ENCODE results near the gene OSTF1. TPM values are rescaled to one million over a fixed set of nuclear protein-coding genes. Genes with fewer than 3 reads are reported as not detected.

Gene OSTF1, protein sequence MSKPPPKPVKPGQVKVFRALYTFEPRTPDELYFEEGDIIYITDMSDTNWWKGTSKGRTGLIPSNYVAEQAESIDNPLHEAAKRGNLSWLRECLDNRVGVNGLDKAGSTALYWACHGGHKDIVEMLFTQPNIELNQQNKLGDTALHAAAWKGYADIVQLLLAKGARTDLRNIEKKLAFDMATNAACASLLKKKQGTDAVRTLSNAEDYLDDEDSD
- 28.6 and 30.7 TPM in 2 replicates for total RNA-seq (2014; rRNA removed; shearing (Covaris generic))
- polyA plus RNA-seq (2015; cell fraction: cytosol; rRNA removed): 18.6 and 19.5 TPM in 2 replicates
- polyA plus RNA-seq (2015; cell fraction: nucleus; rRNA removed): 4.6 and 5.8 TPM in 2 replicates

DNA sequence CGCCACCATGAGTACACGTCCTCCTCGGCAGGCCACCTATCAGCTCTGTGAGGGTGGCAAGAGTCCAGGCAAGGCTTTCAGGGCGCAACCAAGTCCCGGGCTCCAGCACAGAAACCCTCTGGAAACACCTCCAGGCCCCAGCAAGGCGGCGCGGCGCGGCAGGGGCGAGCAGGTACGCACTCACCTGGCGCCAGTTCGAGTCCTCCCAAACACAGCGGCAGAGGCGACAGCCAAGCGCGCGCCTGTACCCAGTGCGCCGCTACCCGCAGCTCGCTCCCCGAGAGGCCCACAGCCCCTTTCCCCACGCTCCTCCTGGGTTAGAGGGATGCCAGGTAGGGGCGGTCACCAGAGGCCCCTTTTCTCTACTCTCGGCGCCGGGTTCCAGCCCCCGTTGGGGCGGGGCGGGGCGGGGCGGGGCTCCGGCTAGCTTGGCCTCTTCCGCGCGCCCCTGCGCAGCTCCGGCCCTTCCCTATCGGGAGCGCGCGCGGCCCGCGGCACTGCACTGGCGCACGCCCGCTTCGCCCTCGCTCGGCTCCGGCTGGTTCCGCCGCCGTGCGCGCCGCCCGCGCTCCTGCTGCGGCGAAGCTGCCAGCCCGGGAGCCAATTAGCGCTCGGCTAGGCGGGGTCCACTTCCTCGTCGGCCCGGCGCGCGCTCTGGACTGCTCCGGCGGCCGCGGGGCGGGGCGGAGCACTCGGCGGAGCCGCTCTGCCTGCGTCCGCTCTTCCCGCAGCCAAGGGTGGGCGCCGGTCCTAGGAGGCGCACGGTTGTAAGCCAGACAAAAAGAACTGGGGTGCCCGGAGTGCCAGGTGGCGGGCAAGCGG is at the start of gene OSTF1, which contains the start of gene NMRK1:
Gene OSTF1 (plus strand): TSS at position 691 of the 822 bp plus-strand sequence. CDS start 179 bp downstream, outside the sequence.
Gene NMRK1 (minus strand): TSS at position 332 of the 822 bp plus-strand sequence. CDS start 5,040 bp downstream, outside the sequence.
- peak; percentile 95 for DNase-seq (ENCODE audit: low read depth, low spot score)
- in situ Hi-C loops (cut with HindIII; ENCODE audit: low pct_unique_long_range_greater_than_20kb, low sequenced_read_pairs): no loop called here

DNA sequence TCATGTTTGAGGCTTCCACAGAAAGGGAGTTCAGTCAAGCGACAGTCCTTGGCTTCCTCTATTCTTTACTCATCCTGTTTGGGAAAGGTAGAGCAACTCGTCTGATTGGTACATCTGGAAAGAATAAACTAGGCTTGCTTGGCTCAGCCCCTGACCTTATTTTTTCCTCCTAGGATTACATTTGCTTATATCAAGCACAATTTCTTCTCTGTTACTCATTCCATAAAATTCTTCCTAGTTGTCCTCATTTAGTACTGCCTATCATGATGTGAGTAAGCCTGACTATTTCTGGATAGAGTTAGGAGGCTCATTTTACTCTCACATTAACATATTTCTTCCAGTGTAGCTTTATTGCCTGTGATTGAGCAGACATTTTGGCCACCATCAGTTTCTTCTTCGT is 49.3 kb upstream of the OSTF1 start:
- DNase-seq (ENCODE audit: low read depth, low spot score): no peak
- in situ Hi-C loops (cut with HindIII; ENCODE audit: low pct_unique_long_range_greater_than_20kb, low sequenced_read_pairs): no loop called here

DNA sequence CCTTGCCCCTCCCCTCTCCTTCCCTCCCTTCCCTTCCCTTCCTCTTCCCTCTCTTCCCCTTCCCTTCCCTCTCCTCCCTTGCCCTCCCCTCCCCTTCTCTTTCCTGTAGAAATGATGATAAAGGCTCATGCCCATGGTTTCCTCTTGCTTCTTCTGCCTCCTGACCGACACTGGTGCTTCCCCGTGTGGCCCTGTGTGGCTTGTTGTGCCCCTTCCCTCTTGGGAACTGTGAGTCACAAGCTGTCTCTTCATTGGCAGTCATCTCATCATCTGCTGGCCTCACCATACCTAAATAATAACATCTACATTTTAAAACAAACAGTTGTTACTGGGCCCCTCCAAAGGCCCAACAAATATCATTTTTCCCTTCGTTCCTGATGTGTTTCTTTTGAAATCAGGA is 48.5 kb upstream of the OSTF1 start:
- in situ Hi-C loops (cut with HindIII; ENCODE audit: low pct_unique_long_range_greater_than_20kb, low sequenced_read_pairs): no loop called here

DNA sequence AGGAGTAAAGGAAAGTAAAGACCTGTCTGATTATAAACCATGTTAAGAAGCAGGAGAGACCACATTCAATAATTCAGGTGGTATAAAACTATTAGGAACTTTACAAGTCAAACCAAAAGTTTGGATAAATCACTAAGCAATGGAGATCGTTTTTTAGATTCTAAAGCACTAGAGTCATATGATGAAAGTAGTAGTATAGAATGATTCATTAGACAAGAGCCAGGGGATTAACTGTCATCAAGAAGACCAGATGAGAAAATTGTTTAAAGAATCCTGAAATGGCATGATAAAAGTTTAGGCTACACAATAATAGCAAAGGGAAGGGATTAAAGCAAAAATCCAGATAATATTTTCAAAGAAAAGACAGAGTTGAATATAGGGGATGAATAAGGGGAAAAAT is 47.3 kb upstream of the OSTF1 start:
- no peak for DNase-seq (ENCODE audit: low read depth, low spot score)
- in situ Hi-C loops (cut with HindIII; ENCODE audit: low pct_unique_long_range_greater_than_20kb, low sequenced_read_pairs): no loop called here

More for the DNA sequence above, 48.5 kb upstream of the OSTF1 start:
- DNase-seq (ENCODE audit: low read depth, low spot score): no peak

DNA sequence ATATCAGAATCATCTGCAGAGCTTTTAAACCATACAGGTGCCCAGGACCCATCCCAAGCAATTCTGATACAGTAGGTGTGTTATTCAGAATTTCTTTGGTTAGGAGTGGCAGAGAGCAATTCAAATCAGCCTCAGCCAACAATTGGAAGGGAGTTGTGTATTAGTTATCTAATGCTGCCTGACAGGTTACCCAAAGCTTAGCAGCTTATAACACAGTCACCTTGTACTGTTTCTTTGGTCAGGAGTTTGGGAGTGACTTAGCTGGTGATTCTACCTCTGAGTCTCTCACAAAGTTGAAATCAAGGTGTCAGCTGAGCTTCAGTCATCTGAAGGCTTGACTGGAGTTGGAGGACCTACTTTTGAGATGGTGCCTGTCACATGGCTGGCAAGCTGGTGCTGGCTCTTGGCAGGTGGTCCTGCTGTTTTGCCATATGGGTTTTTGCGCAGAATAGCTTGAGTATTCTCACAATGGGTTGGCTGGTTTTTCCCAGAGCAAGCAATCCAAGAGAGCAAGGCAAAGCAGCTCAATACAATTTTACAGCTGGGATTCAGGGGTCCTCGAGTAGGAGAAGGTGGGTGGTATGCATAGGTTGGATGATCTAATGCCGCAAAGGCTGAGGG is 41.5 kb upstream of the OSTF1 start:
- no peak for DNase-seq (ENCODE audit: low read depth, low spot score)
- in situ Hi-C loops (cut with HindIII; ENCODE audit: low pct_unique_long_range_greater_than_20kb, low sequenced_read_pairs): no loop called here

DNA sequence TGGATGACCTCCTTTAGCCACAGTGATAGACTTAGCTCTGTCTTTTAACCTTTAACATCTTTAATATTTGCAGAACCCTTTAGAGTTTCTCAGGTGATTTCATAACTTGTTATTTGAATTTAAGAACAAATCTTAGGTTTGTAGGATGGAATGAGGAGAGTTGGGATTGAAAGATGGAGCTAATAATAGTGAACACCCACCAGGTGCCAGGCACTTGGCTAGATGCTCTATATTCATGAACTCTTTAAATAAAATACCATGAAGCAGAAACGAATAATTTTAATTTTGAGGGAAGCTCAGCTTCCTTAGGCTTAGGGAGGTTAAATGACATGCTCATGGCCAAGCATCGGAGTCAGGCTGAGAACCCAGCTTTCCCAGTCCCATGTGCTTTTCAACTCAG is 40.8 kb upstream of the OSTF1 start:
- no peak for DNase-seq (ENCODE audit: low read depth, low spot score)
- in situ Hi-C loops (cut with HindIII; ENCODE audit: low pct_unique_long_range_greater_than_20kb, low sequenced_read_pairs): no loop called here

DNA sequence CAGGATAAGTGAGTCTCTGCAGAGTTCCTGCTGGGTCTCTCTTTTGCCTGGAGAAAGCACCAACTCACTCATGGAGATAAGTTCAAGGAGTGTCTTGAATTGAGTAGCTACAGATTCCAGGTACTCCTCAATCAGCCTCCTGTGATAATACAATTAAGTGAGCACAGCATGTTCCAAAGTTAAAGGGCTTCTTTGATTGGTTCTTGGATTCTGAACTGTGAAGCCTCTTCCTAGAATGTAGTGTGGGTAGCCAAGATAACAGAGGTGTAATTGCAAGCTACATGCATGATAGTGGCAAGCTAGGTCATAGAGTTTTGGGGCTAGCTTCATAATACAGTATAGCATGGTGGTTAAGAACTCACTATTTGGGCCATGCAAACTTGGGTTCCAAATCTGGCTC is 37.0 kb upstream of the OSTF1 start:
- in situ Hi-C loops (cut with HindIII; ENCODE audit: low pct_unique_long_range_greater_than_20kb, low sequenced_read_pairs): no loop called here
- no peak for DNase-seq (ENCODE audit: low read depth, low spot score)

DNA sequence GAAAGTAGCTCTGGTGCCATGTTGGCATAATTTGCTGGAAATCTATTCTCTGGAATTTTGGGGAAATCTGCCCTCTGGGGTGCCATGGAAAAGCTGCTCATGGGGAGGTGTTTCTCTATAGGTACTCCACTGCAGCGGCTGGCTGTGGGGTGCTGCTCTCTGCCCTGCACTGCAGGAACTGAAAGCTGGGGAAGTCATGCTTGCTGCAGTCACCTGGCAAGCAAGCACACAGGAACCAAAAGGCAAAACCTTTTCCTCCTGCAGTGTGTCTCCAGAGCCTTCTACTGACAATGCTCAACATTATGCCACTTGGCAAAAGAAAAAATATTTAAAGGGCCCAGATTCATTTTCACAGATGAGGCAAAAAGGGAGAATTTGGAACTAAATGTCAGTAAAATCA is 34.4 kb upstream of the OSTF1 start:
- no peak for DNase-seq (ENCODE audit: low read depth, low spot score)
- in situ Hi-C loops (cut with HindIII; ENCODE audit: low pct_unique_long_range_greater_than_20kb, low sequenced_read_pairs): no loop called here

DNA sequence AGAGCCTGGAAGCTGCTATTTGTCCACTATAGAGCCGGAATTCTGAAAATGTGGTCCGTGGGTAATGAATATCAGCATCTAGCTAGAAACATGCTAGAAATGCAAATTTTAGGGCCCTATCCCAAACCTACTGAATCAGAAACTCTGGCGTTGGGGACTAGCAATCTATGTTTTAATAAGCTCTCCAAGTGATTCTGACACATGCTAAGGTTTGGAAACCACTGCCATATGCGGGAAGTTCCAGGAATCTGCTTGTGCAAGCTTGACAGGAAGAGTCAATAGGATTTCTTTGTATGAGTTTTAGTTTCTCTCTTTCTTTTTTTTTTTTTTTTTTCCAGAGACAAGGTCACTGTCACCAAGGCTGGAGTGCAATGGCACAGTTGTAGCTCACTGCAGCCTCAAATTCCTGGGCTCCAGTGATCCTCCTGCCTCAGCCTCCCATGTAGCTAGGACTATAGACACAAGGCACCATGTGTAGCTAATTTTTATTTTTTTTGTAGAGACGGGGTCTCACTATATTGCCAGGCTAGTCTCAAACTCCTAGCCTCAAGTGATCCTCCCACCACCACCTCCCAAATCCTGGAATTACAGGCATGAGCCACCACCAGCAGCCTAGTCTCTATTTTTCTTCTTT is 33.8 kb upstream of the OSTF1 start:
- in situ Hi-C loops (cut with HindIII; ENCODE audit: low pct_unique_long_range_greater_than_20kb, low sequenced_read_pairs): no loop called here
- no peak for DNase-seq (ENCODE audit: low read depth, low spot score)

DNA sequence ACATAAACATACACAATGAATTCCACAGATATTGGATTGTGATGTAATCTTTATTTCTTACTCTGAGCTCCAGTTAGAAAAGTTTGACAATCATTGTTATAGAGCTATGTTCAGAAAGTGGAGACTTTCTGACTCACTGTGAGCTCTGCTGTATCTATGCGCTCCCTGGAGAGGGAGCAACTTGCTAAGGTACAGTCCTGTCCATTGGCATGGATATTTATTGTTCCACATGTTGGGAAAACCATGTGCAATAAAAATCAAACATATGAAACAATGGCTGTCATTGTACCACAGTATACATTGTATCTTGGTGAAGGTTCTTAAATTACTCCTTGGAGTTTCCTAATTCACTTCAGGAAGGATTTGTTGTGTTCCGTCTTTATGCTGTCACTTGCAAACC is 27.1 kb upstream of the OSTF1 start:
- in situ Hi-C loops (cut with HindIII; ENCODE audit: low pct_unique_long_range_greater_than_20kb, low sequenced_read_pairs): no loop called here
- DNase-seq (ENCODE audit: low read depth, low spot score): peak; percentile 16

DNA sequence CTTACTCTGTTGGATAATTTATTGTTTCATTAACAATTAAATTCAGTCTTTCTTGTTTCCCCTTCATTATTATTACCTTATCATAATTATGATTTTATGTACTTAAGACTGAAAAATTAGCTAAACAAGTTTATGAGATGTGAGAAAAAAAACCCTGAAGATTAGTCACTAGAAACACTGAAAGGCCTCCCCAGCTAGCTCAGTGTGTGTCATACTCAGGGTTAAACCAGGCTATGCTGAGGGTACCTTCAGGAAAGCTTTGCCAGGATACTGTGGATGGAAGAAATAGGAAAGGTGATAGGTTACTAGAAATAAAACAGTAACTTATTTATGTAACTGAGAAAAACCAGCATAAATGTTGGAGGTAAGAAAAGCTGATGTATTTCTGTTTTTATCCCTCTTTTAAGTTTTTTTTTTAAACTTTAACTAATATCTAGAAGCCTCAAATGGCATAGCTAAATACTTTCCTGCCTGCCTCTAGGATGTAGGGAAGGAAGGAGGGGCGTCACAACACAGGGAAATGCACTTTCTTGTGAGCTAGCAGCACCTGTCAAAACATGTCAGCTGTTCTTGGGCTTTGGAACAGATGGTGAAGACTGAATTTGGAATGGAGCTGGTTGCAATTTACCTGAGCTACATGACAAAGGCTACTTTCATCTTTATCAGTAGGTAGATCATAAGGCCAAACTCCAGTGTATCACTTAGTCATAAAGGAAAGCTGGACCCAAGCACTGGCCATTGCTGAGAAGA is 24.6 kb upstream of the OSTF1 start:
- DNase-seq (ENCODE audit: low read depth, low spot score): no peak
- in situ Hi-C loops (cut with HindIII; ENCODE audit: low pct_unique_long_range_greater_than_20kb, low sequenced_read_pairs): no loop called here

DNA sequence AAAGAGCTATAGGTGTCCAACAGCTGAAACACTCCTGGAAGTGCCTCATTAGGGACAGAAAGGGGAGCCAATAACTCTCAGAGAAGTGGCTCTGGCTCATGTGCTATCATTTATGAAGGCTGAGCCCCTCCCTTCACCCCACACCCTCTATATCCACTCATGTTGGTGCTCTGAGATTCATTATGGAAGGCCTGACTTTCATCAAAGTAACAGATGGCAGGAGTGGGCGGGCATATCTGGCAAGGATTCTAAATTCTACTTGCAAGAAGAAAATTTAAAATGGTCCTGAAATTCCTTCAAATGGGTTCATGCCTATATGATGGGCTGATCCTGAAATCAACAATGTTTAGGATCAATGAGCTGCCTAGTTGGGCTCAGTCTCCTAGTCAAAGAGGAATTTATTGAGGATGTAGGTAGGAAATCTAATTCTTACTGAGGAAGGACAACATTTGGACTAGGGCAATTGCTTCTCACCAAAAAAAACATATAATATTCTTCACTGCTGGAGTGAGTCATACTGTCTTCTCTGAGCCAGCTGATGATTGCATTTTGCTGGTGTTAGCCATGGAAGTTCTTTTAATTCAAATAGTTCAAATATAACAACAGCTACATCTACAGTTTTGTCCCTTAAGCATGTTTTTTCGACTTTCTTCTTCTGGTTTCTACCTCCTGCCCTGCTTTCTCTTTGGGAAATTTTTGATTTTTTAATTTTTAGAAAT is 23.8 kb upstream of the OSTF1 start:
- in situ Hi-C loops (cut with HindIII; ENCODE audit: low pct_unique_long_range_greater_than_20kb, low sequenced_read_pairs): no loop called here
- no peak for DNase-seq (ENCODE audit: low read depth, low spot score)

DNA sequence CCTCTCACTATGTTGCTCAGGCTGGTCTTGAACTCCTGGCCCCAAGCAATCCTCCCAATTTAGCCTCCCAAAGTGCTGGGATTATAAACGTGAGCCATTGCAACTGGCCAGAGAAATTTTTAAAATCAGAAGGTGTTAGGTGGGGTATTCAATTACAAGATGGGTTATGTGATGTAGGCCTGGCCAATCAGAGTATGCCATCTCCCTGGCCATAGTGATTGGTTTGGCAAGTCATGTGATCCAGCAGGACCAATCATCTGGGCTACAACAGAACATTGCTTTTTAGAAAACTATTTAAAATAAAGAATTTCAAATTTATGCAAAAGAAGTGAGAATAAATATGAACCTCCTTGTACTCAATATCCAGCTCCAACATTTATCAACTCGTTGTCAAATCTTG is 22.8 kb upstream of the OSTF1 start:
- in situ Hi-C loops (cut with HindIII; ENCODE audit: low pct_unique_long_range_greater_than_20kb, low sequenced_read_pairs): no loop called here
- DNase-seq (ENCODE audit: low read depth, low spot score): no peak

DNA sequence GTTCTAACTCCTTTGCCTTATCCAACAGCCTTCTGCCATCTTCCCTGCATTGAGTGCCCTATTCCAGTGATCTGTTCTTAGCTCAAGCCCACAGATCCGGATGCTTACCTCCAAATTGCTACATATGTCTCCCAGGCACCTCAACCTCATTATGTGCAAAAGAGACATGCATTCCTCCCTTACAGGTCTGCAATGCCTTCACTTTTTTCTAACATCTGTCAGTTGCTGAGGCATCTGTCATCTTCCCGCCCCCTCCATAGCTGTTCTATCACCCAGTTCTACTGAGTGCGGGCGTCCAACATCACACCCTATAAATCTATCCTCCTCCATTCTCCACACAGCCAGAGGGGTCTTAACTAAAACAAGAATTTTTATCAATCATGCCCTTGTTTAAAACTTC is 20.4 kb upstream of the OSTF1 start:
- in situ Hi-C loops (cut with HindIII; ENCODE audit: low pct_unique_long_range_greater_than_20kb, low sequenced_read_pairs): no loop called here
- DNase-seq (ENCODE audit: low read depth, low spot score): no peak

DNA sequence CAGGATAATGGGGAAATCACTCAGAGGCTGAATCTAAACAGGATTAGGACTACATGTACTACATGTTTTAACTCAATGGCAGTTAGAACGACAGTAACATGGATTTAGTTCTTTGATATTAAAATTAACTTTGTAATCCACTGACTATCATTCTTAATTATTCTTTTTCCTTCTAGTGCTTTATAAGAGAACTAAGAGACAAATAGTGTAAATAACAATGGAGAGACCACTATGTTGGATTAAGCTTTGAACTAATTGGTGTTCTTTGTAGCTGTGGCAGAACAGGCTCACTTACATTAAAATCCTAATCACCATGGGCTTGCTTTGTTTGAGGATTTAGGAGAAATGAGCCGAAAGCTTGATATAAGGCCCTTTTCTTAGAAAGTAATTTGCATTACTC is 19.1 kb upstream of the OSTF1 start:
- in situ Hi-C loops (cut with HindIII; ENCODE audit: low pct_unique_long_range_greater_than_20kb, low sequenced_read_pairs): no loop called here

DNA sequence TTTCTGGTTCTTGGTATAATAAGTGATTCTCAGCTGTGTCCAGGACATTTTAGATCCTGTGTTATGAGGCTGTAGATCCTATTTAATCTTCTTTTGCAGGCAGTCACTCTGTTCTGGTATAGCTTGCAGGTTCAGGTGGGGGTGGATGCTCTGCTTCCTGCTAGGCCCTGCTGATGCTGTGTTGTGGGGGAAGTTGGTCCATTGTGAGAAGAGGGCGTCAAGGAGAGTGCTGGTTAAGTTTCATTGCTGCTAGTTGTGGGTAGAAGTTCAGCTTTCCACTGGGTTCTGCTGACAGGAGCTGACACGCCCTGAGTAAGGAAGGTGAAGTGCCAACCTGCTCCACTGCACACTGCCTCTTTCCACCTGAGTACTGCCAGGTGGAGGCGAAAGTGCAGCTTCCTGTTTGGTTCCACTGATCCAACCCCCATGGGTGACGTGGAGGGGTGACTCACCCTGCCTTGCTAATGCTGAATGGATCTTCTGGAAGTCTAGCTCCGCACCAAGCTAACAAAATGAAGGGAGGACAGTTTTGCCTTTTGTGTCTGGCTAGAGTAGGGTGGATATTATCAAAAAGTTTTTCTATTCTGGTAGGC is 16.7 kb upstream of the OSTF1 start:
- no peak for DNase-seq (ENCODE audit: low read depth, low spot score)
- in situ Hi-C loops (cut with HindIII; ENCODE audit: low pct_unique_long_range_greater_than_20kb, low sequenced_read_pairs): no loop called here

More for the DNA sequence above, 19.1 kb upstream of the OSTF1 start:
- no peak for DNase-seq (ENCODE audit: low read depth, low spot score)

Data from SK-MEL-5 (cell line).